GM21381 (cell line): ENCODE data around the gene MMADHC.
"Not testable (repeated sequence)": the region's sequence is repeated elsewhere in the genome, so short reads cannot be mapped to it uniquely, and the experiment has no call there.

ENCODE experiments used
- ATAC-seq: cut with Tn5 transposase; IDR thresholded peaks from one replicate; pipeline ENCODE4 v1.9.1; 2021; ENCODE audit warnings: mild to moderate bottlenecking, moderate library complexity; ENCODE audit not compliant: unreplicated experiment

MMADHC gene

DNA sequence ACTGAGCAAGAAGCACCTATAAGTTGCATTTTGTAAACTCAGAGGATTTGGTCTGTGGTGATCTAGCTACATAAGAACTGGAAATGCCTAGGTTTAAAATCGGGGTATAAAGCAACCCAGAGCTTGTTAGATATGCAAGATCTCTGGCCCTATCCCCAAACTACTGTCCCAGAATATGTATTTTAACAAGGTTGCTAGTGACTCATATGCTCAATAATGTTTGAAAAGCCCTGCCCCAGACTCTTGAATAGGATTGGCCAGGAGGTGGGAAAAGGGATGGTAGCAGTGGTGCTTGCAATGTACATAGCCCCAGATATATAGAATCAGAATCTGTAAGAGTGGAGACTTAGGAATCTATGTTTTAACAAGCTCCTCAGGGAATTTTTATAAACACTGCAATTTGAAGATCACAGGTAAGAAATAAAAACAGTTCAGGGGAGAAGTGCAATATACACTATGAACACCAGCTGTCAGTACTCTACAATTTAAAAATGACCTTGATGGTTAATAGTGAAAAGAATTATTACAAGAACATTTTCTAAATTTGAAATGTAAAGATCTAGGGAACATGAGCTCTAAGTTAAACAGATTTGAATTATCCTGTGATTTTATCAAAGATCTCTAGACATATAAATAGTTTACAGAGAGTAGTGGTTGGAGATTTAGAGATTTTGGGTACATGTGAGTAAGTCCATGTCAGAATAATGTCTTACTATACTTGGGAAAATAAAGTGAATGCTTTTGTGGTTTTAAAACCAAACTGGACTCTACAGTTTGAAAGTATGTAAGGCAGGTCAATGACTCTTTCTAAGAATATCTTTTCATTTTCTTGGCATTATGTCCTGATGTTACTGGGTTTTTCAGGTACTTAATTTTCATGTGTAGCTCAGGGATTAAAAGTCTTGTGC lies 7.7 kb upstream of the MMADHC start:
- no peak for ATAC-seq

- no peak for ATAC-seq
Measured at GRCh38 chr2:149594411-149594810, 6.8 kb upstream of the MMADHC start.

DNA sequence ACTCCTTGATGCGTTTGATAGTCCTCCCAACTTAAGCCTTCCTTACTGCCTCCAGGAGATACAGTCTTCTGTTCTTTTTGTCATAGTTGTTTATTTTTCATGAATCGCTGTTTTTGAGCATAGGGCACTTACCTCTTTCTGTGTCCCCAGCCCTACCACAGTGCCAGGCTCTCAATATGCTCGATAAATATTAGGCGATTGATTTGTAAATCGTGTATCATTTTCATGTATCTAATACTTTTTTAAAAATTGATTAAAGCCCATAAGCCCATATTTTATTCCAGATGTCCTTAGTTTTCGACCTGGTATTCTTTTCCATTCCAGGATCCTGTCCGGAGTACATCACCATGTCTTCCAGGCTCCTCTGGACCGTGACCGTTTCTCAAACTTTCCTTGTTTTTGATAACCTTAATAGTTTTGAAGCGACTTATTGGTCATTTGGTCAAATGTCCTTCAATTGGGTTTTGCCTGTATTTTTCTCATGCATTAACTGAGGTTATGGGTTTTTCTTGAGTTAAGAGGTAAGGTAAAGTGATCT lies 444 bp upstream of the MMADHC start:
- ATAC-seq: peak; percentile 17

- ATAC-seq: no peak
Measured at GRCh38 chr2:149586898-149587219, 716 bp downstream of the MMADHC start.

DNA sequence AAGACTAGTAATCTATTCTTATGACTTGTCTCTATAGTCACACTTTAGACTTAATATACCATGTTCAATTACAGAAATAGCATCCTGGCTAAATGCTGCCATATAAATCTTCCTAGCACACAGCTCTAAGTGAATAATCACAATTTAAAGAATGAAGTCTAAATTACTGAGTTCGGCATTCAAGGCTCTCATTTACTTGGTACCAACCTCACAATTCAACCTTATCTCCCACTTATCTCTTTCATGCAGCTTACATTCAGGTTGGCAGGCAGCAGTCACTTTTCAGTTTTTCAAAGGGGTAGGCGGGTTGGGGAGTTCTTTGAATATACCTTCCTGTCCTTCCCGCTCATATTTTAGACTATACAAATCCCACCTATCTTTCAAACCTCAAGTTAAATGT lies 1.5 kb downstream of the MMADHC start:
- ATAC-seq: no peak

GRCh38 chr2:149585166-149585885 lies 2.2 kb downstream of the MMADHC start:
- no peak for ATAC-seq

- ATAC-seq: no peak
Measured at GRCh38 chr2:149579972-149580882, 7.3 kb downstream of the MMADHC start.

DNA sequence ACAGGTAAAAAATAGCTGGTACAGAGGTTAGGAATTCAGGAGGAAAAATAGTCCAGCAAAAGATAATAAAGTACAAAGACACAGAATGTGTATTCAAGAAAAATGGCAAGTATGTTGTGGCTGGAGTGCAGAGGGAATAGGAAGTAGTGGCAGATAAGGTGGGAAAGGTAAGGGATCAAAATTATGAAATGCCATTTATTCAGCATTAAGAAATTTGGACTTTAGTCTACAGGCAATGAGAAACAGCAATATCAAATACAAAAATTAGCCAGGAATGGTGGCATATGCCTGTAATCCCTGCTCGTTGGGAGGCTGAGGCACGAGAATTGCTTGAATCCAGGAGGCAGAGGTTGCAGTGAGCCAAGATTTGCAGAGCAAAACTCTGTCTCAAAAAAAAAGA lies 10.3 kb downstream of the MMADHC start:
- no peak for ATAC-seq

- ATAC-seq: no peak
Measured at GRCh38 chr2:149575752-149576151, 11.8 kb downstream of the MMADHC start.

DNA sequence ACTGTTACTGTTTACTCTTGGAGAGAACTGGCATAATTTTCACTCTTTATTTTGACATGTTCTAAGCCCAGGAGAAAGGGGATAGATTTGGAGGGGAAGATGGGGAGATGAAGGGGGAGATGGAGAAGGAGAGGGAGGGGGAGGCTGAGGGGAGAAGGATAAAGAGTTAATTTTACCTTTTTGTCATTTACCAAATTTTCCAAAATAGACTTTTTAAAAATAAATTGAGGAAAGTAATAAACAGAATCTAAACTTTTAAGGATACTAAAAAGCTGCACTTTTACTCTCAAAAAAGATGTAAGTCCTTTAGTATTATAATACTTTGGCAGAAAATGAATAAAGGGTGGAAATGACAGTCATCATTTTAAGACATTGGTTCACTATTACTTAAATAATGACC lies 12.3 kb downstream of the MMADHC start:
- no peak for ATAC-seq

DNA sequence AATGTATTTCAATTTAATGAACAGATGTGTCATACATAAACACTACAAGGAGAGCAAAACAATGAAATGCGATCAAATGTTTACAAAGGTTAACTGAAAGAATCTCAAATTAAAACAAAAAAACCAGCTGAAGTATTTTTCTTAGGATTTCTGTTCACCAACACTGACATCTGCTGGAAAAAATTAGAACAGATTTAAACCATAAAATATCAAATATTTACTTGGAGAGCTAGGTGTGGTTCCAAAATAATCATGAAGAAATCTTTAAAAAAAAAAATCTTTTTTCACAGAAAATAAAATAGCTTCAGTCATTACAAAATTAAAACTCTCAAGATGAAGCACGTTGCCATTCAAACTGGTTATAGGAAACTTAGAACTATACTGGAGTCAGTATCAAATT lies 13.8 kb downstream of the MMADHC start:
- no peak for ATAC-seq

- no peak for ATAC-seq
Measured at GRCh38 chr2:149572102-149572953, 15.2 kb downstream of the MMADHC start.

DNA sequence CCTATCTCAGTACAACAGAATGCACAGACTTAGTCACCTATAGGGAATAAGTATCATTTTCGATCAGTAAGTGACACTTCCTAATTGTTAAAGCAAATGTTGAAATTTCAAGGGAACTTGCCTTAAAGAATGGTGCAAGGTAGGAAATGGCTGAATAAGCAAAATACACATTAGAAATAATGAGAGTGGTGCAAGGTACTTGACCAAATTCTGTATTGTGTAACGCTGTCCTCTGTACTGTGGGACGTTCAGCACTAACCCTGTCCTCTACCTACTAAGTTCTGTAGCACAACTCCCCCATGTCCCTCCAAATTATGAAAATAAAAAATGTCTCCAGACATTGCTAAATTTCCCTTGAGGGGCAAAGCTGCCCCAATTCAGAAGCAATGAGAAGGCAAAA lies 19.4 kb downstream of the MMADHC start:
- no peak for ATAC-seq

DNA sequence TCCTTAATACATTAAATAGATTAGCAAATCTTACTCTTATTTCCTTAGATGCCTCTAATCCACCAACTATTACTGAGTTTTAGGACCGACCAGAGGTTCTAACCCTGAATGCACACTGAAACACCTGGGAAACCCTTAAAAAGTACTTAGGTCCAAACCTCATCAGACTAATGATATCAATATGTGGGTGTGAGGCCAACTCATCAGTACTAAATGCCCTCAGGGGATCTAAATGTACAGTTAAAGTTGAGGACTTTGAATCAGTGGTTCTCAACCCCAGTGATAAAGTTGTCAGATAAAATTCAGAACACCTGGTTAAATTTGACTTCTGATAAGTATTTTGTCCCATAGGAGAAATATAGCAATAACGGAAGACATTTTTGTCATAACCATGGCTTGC lies 20.9 kb downstream of the MMADHC start:
- no peak for ATAC-seq

GRCh38 chr2:149565625-149566024 lies 21.9 kb downstream of the MMADHC start:
- ATAC-seq: not testable (repeated sequence)

DNA sequence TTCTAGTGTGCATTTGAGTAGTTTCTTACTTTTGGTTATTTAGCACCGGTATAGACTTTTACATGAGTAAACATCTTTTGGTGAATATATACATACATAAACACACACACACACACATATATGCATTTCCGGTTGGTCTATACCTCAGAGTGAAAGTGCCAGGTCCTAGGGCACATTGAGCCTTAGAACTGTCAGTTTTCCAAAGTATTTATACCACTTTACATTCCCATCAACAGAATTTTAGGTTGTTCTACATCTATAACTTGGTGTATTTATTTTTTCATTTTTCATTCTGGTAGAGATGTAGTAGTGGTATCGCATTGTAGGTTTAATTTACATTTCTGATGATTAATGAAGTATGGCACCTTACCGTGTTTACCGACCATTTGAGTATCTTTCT lies 22.6 kb downstream of the MMADHC start:
- ATAC-seq: no peak

DNA sequence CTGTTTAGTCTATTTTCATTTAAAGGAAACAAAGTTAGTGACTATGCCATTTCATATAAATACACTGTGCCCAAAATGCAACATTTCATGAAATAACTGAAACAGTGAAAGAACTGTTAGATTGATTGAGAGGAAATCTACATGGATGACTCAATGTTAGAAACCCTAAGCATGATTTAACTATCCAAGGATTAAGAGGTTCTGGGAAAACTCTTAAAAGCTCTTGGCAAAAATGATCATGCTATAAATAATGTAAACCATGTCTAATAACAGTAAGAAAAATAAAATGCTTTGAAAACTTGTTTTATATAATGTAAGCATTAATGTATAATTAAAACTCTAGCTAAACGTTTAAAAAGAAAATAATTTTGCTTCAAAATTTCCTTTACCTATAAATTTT lies 23.5 kb downstream of the MMADHC start:
- ATAC-seq: no peak

DNA sequence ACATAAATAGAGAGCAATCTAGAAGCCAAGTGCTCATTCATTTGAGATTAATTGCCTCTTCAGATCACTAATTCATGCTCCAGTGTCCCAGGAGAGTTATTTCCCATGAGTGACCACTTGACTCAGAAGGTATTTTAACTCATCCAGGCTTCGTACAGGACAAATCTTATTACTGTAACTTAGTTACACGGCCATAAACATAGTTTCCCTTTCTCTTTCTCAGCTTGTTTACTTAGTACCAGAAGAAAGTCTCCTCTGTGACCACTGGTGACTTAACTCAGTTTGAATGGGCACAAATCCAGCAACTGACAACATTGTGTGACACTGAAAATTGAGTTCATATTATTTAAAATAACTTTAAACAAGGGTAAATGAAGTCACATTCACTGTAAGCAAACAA lies 25.3 kb downstream of the MMADHC start:
- ATAC-seq: peak; percentile 71

- no peak for ATAC-seq
Measured at GRCh38 chr2:149561309-149561926, 26.2 kb downstream of the MMADHC start.
